NCI-H187 (cell line): ENCODE data around the gene SPCS1.
A peak's percentile ranks its signal among the peaks of the same experiment; 100 is the strongest.
"Not testable (repeated sequence)": the region's sequence is repeated elsewhere in the genome, so short reads cannot be mapped to it uniquely, and the experiment has no call there.

Source experiments
- DNase-seq, 2 experiments: peaks; one replicate each; lab custom pipeline; 2025; lab: John Stamatoyannopoulos, UW

Gene SPCS1

DNA sequence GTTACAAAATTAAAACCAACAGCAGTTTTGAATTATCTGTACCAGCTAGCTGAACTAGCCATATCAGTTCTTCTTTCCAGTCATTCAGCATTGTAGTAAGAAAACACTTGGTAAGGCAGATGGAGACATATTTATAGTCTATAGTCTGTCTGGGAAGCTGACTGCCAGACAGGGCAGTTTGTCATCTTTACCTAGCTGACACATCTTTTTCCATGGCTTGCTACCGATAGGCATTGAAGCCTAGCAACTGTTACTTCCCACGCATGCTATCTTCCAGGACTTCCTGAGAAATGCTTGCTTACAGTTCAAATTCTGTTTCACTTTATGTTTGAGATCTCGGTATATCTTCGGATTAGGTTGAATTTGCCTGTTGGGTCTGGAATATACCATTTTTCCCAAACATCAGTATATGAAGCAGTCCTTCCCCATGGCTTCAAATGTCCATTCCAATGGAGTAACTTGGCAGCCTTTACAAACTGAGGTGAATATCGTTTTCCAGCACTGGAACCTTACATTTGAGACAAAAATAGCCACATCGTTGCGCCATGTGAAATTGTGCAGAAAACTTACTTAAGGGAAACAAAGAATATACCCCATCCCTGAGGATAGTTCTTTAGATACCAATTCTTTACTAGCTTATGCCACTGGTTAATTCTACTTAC, 11.2 kb upstream of the SPCS1 start:
- no peak for DNase-seq

DNA sequence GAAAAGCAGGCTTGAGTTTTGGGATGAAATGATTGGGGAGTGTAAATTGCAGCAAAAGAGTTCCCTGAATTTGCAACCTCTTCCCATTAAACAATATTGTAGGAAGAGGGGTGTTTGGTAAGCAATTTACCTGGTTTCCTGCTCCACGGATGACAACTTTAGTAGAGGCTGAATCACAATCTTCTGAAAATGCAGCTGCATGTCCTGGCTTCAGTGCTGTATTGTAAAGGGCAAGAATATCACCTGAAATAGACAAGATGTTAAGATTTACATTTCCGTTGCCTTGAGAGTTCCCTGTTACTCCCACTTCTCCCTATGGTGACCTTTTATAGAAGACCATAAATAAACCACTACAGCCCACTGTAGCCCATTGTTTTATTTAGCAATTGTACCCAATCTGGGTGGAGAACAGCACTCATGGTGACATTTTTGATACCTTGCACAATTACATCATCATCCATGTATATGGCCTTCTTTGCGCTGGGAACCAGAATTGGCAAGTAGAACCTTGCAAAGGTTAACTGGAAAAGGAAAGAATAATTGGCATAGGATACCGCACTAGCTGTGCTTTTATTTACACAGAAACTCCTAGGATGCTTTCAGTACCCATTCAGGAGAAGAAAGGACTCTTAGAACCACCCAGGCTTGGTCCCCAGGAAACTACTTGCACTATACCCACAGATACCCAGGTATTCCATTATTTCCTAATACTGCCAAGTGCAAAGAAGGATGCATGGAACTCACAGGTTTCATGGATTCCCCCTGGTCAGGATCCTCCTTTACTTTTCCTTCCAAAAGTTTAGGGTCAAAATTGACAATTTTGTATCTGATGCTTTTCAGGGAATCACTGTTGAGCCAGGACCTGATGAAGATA, 9.9 kb upstream of the SPCS1 start:
- no peak for DNase-seq

DNA sequence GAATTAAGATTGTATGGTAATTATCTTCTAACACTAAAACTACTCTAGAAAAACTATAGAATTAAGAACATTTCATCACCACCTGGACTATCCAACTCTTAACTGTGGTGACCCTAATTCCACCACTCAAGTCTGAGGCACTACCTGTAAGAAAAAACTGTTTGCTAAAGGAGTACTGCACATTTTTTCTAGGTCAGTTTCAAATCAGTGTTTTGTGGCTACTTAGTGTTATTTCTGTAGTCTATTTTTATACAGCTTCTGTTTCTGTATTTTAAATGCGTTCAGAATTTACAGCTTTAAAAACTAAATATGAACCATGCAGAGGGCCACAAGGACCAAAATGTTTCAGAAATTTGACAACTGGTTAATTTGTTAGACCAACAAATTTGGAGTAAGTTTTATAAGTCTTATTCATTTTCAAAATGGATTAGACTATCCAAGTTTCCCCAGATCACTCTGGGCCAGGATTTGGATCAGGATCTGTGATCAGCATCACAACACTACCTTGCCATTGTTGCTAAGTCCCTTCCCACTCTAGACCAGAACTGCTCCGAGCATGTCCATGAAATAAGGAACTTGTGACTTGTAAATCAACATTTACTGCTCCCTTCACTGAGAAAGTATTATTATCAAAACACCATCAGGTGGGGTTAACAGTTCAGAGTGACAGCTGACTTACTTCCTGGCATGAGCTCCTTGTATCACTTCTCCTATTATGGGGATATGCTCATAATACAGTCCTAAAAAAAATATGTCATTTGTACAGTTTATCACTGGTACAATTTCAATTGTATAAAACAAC, 8.9 kb upstream of the SPCS1 start:
- no peak for DNase-seq

DNA sequence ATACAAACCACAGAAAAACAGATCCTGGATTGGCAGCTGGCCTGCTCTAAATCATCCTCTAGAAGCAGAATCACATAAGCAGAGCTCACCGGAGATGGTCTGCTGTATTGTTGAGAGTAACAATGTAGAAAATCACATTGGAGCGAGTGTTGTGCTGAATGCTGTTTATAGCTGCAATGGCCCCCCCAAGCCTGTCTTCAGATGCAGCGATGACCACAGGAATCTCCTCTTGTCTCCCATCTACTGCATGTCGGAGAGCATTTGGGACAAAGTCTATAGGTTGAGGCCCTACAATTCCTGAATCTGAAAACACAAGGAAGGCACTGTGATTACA, 8.3 kb upstream of the SPCS1 start:
- DNase-seq = no peak

DNA sequence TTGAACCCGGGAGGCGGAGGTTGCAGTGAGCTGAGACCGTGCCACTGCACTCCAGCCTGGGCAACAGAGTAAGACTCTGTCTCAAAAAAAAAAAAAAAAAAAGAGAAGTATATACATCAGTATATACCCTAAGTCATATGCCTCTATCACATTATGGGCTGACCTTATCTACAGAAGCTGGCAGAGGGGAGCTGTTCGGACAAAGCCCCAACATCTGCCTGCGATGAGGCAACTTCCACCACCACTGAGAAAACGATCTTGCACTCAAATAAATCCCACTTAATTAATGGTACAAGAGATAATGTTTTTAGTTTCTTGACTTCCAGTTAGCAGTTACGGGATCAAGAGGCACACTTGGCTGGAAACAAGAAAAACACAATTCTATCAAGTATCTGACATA, 2.6 kb upstream of the SPCS1 start:
- DNase-seq = no peak

DNA sequence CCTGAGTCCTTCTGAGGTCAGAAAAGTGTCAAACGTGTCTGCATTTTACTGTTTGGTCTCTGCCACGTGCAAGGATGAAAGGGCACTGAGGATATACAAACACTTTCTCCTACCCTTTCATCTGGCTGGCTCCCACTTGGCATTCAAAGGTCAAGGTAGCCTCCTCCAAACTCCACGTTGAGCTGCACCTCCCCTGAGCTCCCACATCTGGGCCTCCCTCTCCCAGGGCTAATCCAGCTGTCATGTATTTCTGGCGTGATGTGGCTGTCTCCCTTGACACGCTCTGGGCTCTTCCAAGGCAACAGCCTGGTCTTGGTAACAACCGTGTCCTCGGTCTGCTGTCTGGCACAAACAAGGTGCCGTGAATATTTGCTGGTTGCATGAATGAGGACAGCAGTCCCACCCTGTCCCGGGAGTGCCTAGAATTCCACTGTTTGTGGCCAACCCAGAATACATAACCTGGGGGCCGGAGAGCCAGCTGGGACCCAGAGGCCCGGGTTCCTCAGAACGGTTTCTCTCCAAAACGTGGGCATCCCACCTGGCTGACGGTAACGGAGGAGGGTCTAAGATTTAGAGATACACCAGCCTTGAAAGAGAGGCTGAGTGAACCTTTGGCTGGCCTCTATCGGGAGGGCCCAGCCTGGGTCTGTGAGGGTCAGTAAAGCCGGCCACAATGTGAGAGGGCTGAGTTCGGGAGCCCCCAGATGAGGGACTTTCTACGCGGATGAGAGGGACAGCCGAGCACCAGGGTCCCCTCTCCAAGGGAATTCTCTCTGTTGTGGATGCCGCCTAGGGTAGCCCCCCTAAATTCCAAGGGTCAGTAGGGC, 1.1 kb upstream of the SPCS1 start:
- DNase-seq = no peak

DNA sequence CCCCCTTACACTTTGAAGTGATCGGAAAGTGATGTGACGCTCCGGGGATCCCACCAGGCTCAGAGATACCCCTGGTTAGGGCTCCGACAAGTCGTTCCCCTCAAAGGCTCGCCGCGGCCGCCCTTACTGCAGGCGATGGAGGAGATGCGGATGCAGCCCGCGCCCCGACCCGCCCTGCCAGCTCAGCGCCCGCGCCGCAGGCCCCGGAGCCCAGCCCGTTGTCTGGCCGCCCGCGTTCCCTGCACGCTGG, 543 bp upstream of the SPCS1 start:
- peak in 1 of 2 experiments; percentile 27 for DNase-seq

DNA sequence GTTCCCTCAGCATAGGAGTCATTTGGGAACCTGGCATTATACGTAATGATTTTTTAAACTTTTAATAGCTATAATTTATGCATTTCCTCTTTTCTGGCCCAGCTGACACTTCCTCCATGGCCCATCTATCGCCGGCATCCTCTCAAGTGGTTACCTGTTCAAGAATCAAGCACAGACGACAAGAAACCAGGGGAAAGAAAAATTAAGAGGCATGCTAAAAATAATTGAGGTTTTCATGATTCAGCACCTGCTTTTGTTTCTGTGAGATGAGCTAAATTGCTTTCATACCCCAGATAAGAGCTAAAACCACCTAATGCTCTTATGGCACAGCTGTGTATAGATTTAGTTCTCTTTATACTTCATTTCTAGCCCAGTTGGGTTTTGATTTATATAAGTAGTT, 1.7 kb downstream of the SPCS1 start:
- no peak for DNase-seq

DNA sequence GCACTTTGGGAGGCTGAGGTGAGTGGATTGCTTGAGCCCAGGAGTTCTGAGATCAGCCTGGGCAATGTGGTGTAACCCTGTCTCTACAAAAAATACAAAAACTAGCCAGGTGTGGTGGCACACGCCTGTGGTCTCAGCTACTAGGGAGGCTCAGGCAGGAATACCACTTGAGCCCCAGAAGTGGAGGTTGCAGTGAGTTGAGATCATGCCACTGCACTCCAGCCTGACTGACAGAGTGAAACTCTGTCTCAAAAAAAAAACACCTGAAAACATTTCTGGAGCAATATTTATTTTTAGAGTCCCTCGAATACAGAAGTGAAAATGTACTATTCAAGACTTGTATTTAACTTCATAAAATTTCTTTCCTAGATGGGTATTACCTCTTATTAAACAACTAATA, 4.6 kb downstream of the SPCS1 start:
- no peak for DNase-seq

DNA sequence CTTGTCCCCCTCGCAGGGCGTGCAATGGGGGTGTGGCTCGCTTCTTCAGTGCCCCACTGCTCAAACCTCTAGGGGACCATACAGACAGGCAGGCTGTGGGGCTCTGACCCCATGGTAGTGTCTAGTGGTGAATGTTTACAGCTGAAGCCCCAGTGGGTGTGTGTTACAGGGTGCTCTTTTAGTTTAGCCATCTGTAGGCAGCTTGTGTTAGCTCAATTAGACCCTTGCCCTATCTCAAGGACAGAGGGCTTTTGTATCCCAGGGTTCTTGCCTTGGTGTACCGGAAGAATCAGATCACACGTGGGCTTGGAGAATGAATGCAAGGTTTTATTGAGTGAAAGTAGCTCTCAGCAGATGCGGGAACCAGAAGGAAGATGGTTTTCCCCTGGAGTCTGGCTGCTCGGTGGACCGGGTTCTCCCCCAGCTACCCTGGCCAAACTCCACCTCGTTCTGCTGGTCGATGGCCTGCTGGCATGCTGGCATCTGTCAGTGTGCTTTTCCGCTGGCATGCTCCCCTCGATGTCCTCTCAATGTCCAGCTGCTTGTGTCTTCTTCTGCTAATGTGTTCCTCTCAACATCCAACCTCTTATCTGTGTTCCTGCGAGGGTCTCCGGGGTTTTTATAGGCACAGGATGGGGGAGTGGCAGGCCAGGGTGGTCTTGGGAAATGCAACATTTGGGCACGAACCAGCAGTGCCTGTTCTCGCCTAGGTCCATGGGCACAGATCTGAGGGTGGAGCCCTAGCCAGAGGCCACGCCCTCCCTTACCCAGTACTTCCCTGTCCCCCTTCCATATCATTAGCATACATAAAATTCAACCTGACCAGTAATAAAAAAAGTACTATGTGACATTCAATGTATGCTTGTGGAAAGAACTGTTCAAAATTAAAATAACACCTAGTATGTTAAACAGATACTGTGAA, 6.6 kb downstream of the SPCS1 start:
- no peak for DNase-seq

DNA sequence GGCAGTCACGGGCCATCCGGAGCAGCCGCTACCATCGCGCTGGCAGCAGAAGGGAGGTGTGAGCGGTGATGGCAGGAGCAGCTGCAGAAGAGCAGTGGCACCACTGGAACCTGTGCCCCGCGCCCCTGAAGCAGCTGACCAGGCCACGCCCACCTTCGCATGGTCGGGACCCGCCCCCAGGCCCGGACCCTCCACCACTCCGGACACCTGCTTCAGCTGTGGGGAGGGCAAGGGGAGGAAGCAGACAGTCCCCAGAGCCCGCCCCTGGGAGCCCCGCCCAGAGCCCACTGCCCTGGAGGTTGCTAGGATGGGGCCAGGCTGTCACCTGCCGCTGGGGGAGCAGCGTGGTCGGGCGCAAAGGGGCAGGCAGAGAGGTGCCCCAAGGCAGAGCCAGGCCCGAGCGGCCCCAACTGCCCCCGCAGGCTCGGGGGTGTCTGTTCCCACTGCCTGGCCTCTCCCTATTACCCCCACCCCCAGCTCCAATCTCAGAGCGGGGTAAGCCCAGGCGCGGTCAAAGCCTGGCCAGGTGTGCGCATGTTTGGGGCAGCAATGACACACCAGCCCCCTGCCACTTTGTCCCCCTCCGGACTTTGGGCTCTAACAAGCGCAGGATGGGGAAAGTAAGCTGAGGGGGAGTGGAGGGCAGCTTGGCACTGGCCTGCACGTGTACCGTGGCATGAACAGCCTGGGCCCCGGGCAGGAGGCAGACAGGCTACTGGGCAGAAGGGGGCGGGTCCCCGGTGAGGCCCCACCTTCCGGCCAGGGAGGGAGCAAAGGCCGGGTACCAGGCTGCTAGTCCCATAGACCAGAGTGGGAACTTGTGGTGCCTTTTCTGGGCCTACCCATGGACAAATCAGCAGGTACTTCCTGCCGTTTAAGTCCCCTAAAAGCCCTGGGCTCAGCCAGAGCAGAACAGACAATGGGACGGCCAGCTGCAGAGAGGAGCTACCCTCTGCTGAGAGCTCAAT, 8.7 kb downstream of the SPCS1 start:
- DNase-seq = no peak

DNA sequence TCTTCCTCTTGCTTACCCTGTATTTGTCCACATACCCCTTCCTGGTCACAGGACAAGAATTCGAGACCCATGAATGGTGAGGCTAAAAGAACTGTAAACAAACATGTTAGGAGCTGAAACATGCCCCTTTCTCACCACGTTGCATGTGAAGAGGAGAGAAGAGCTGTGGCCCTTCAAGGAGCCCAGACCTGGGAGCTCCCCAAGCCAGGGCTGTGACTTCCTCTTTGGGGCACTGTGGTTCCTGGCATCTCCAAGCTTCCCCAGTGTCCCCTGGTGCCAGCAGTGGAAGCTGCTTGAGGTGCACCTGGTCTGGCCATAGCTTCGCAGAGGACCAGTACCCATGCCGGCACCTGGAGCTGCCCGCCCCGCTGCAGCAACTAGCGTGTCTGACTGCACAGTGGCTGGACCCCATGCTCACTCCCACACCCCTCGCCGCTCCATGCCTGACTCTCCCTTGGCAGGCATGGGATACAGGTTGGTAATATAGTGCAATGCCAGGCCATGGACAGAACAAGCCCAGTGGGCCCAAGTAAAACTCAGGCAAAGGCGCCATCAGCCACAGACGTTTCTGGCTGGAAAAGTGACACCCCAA, 9.9 kb downstream of the SPCS1 start:
- DNase-seq = no peak

DNA sequence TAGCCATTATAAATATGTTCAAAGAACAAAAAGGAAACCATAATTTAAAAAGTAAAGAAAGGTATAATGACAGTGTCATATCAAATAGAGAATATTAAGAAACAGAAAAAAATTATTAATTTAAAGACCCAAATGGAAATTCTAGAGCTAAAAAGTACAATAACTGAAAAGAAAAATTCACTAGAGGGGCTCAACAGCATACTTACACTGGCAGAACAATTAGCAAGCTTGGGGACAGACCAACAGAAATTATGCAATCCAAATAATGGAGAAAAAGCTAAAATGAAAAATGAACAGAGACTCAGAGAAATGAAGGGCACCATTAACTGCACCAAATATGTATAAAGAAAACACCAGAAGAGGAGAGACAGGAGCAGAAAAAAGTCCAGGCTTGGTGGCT, 13.7 kb downstream of the SPCS1 start:
- no peak for DNase-seq

DNA sequence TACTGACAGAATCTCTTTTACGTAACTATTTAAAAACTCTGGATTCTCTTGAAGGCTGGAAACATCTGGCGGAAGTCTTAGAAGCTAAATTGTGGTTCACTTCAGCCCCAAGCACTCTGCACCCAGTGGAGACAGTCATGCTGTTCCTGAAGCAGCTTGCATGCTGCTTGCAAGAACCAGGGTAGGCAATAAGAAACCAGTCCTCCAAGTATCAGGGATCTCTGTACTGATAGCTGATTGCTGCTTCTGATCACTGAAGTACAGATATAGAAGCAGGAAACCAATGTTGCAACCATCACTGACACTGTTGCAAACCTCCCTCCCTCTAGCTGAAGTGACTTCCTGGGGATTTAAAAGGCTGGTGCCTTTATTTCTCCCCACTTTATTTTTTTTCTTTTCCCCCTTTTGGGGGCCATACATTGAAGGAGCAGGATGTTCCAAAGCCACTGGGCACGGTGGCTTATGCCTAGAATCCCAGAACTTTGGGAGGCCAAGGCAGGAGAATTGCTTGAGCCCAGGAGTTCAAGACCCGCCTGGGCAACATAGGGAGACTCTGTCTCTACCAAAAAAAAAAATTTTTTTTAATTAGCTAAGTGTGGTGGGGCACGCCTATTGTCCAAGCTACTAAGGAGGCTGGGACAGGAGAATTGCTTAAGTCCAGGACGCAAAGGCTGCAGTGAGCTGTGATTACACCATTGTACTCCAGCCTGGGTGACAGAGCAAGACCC, 15.3 kb downstream of the SPCS1 start:
- DNase-seq = no peak

DNA sequence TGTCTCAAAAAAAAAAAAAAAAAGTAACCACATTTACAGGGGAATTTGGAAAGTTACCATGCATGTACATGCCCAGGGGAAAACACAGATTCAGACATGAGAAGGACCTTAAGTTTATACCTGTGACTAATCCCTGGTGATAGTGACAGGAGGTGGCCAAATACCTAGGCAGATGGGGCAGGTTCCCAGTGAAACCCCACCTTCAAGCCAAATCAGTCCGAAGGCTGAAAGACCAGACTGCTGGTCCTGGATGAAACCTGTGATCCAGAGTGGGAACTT, 15.8 kb downstream of the SPCS1 start:
- no peak for DNase-seq

DNA sequence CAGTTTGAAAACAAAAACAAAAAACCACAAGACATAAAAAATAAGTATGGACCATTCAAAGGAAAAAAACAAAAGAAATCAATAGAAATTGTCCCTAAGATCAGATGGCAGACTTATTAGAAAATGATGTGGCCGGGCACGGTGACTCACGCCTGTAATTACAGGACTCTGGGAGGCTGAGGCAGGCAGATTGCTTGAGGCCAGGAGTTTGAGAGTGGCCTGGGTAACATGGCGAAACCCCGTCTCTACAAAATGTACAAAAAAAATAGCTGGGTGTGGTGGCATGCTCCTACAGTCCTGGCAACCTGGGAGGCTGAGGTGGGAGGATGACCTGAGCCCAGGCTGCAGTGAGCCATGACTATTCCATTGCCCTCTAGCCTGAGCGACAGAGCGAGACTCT, 16.6 kb downstream of the SPCS1 start:
- no peak for DNase-seq

DNA sequence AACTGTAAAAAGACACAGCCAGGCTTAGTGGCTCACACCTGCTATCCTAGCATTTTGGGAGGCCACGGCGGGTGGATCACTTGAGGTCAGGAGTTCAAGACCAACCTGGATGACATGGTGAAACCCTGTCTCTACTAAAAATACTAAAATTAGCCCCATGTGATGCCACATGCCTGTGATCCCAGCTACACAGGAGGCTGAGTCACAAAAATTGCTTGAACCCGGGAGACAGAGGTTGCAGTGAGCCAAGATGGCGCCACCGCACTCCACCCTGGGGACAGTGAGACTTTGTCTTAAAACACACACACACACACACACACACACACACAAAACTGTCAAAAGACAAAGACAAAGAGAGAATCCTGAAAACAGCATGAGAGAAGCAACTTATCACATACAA, 18.0 kb downstream of the SPCS1 start:
- no peak for DNase-seq

DNA sequence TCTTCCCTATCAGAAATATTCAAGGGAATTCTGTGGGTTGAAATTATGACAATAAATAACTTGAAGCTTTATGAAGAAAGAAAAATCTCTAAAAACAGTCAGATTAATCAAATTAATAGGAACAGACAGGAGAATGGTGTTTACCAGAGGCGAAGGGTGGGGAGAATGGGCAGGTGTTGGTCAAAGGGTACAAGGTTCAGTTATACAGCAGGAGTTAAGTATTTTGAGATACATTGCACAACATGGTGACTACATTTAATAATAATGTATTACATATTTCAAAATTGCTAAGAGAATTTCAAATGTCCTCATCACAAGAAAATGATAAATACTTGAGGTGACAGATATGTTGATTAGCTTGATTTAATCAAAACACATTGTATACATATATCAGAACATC, 18.6 kb downstream of the SPCS1 start:
- DNase-seq = no peak

DNA sequence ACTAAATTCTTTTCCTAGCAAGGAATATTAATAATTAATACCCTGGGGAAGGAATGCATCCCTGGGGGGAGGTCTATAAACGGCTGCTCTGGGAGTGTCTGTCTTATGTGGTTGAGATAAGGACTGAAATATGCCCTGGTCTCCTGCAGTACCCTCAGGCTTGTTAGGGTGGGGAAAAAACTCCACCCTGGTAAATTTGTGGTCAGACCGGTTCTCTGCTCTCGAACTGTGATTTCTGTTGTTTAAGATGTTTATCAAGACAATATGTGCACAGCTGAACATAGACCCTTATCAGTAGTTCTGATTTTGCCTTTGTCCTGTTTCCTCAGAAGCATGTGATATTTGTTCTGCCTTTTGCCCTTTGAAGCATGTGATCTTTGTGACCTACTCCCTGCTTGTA, 22.8 kb downstream of the SPCS1 start:
- DNase-seq = not testable (repeated sequence)
